Mucosa of stomach (tissue), 1 donor: ENCODE measurements around the gene DRC7.
"Not testable (repeated sequence)": the region's sequence is repeated elsewhere in the genome, so short reads cannot be mapped to it uniquely, and the experiment has no call there.

Experiments used
- H3K27me3 ChIP-seq: one replicate; pipeline ENCODE4 v1.7.0; 2013; ENCODE audit warnings: mild to moderate bottlenecking, low read length; ENCODE audit not compliant: control insufficient read depth, insufficient read depth
- H3K36me3 ChIP-seq: one replicate; pipeline ENCODE4 v1.7.0; 2013; ENCODE audit warnings: low read length; ENCODE audit not compliant: control insufficient read depth, insufficient read depth
- H3K4me1 ChIP-seq: one replicate; pipeline ENCODE4 v1.7.0; 2013; ENCODE audit warnings: mild to moderate bottlenecking, low read length; ENCODE audit not compliant: control insufficient read depth, insufficient read depth
- H3K4me3 ChIP-seq: one replicate; pipeline ENCODE4 v1.7.0; 2013; ENCODE audit warnings: low read length
- H3K9ac ChIP-seq: one replicate; pipeline ENCODE4 v1.7.0; 2013; ENCODE audit warnings: mild to moderate bottlenecking, low read length, moderate library complexity
- H3K9me3 ChIP-seq: one replicate; pipeline ENCODE4 v1.7.0; 2013; ENCODE audit warnings: mild to moderate bottlenecking, low read length, moderate library complexity; ENCODE audit not compliant: control insufficient read depth
- donor health status: Pancreatic carcinoma.

Gene DRC7

GRCh38 chr16:57729852-57730251 is 35.2 kb downstream of the DRC7 start:
- not testable (repeated sequence) for H3K9ac ChIP-seq, H3K4me3 ChIP-seq, H3K36me3 ChIP-seq, H3K27me3 ChIP-seq, H3K4me1 ChIP-seq, H3K9me3 ChIP-seq

- Histone ChIP-seq H3K9me3 (no peaks in the 10 kb centered on the region), H3K4me1 (peaks cover 6% of the 10 kb centered on the region), H3K9ac (no peak overlapping the region), H3K27me3 (no peaks in the 10 kb centered on the region), H3K4me3 (no peak overlapping the region), H3K36me3 (no peaks in the 10 kb centered on the region)
Observed at GRCh38 chr16:57730771-57731730, 36.4 kb downstream of the DRC7 start.

DNA sequence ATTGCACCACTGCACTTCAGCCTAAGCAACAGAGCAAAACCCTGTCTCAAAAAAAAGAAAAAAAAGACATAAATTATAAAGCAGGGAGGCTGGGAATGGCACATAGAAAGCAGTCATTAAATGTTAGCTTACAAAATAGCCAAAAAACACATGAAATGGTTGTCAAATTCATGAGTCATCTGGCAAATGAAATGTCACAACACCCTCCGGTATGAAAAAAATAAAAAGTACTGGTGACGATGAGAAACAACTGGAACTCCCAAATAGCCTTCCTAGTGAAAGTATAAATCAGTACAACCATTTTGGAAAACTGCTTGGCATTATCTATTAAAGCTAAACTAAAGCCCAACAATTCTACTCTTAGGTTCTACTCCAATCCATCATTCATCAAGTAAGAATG is 37.4 kb downstream of the DRC7 start:
- H3K4me1 ChIP-seq: peaks cover 14% of the 10 kb centered on the region
- no peak overlapping the region for H3K9ac ChIP-seq
- H3K4me3 ChIP-seq: no peak overlapping the region
- H3K27me3 ChIP-seq: no peaks in the 10 kb centered on the region
- no peaks in the 10 kb centered on the region for H3K9me3 ChIP-seq
- H3K36me3 ChIP-seq: no peaks in the 10 kb centered on the region

GRCh38 chr16:57732714-57733113 is 38.1 kb downstream of the DRC7 start:
- Histone ChIP-seq H3K27me3 (no peaks in the 10 kb centered on the region), H3K4me3 (no peak overlapping the region), H3K9me3 (no peaks in the 10 kb centered on the region), H3K36me3 (no peaks in the 10 kb centered on the region), H3K4me1 (peaks cover 20% of the 10 kb centered on the region), H3K9ac (no peak overlapping the region)

GRCh38 chr16:57734308-57734924 is 39.8 kb downstream of the DRC7 start:
- peak overlapping the region; percentile 94 for H3K9ac ChIP-seq
- H3K27me3 ChIP-seq: no peaks in the 10 kb centered on the region
- no peaks in the 10 kb centered on the region for H3K9me3 ChIP-seq
- peaks cover 20% of the 10 kb centered on the region for H3K4me1 ChIP-seq
- peak overlapping the region; percentile 90 for H3K4me3 ChIP-seq
- H3K36me3 ChIP-seq: no peaks in the 10 kb centered on the region

- peaks cover 20% of the 10 kb centered on the region for H3K4me1 ChIP-seq
- H3K36me3 ChIP-seq: no peaks in the 10 kb centered on the region
- H3K9me3 ChIP-seq: no peaks in the 10 kb centered on the region
- H3K9ac ChIP-seq: peak overlapping the region; percentile 94
- peak overlapping the region; percentile 90 for H3K4me3 ChIP-seq
- H3K27me3 ChIP-seq: no peaks in the 10 kb centered on the region
Observed at GRCh38 chr16:57734925-57735754, 40.5 kb downstream of the DRC7 start.

- Histone ChIP-seq H3K27me3 (no peaks in the 10 kb centered on the region), H3K9me3 (no peaks in the 10 kb centered on the region), H3K4me1 (peaks cover 20% of the 10 kb centered on the region), H3K36me3 (no peaks in the 10 kb centered on the region), H3K9ac (peak within 1 kb of the TSS; percentile 94), H3K4me3 (peak within 1 kb of the TSS; percentile 90)
Observed at GRCh38 chr16:57735755-57736418, 41.3 kb downstream of the DRC7 start, which contains the start of gene KATNB1. TSS of gene KATNB1 (plus strand) at chr16:57735770. CDS start at chr16:57737244, 1,474 bp downstream.

GRCh38 chr16:57736419-57737351 is 42.1 kb downstream of the DRC7 start:
- peak overlapping the region; percentile 45 for H3K4me3 ChIP-seq

GRCh38 chr16:57738844-57739243 is 44.2 kb downstream of the DRC7 start:
- Histone ChIP-seq H3K9me3 (no peaks in the 10 kb centered on the region), H3K36me3 (no peaks in the 10 kb centered on the region), H3K4me3 (no peak overlapping the region), H3K4me1 (peaks cover 20% of the 10 kb centered on the region), H3K9ac (no peak overlapping the region), H3K27me3 (no peaks in the 10 kb centered on the region)

More at GRCh38 chr16:57736419-57737351, 42.1 kb downstream of the DRC7 start:
- Histone ChIP-seq H3K9ac (peak overlapping the region; percentile 71), H3K4me1 (peaks cover 20% of the 10 kb centered on the region), H3K9me3 (no peaks in the 10 kb centered on the region), H3K27me3 (no peaks in the 10 kb centered on the region), H3K36me3 (no peaks in the 10 kb centered on the region)

- Histone ChIP-seq H3K9ac (no peak overlapping the region), H3K4me3 (no peak overlapping the region), H3K27me3 (no peaks in the 10 kb centered on the region), H3K36me3 (no peaks in the 10 kb centered on the region), H3K9me3 (no peaks in the 10 kb centered on the region), H3K4me1 (peaks cover 14% of the 10 kb centered on the region)
Observed at GRCh38 chr16:57739756-57740422, 45.3 kb downstream of the DRC7 start.
